Stimulated activated CD8-positive, alpha-beta memory T cell treated with anti-CD3 and anti-CD28 coated beads, Interleukin-7, amount 100 ng/mL, for 48 hours (primary cell): Measurements from ENCODE around the gene KRTAP13-4.

ENCODE experiments used
- DNase-seq, 2 donors: peaks; one replicate each; pipeline ENCODE4 v3.0.0-alpha.2; 2020; ENCODE audit warnings: low read depth in 1 of 2; ENCODE audit errors: extremely low read depth in 1 of 2

The KRTAP13-4 gene

GRCh38 chr21:30430170-30430655 lies at the start of gene KRTAP13-4:
Gene KRTAP13-4 (plus strand): TSS chr21:30430220. CDS start chr21:30430276, 56 bp downstream.
- no peak for DNase-seq

- no peak for DNase-seq
These were observed 47.8 kb upstream of the KRTAP13-4 start for GRCh38 chr21:30382201-30382600.

DNA sequence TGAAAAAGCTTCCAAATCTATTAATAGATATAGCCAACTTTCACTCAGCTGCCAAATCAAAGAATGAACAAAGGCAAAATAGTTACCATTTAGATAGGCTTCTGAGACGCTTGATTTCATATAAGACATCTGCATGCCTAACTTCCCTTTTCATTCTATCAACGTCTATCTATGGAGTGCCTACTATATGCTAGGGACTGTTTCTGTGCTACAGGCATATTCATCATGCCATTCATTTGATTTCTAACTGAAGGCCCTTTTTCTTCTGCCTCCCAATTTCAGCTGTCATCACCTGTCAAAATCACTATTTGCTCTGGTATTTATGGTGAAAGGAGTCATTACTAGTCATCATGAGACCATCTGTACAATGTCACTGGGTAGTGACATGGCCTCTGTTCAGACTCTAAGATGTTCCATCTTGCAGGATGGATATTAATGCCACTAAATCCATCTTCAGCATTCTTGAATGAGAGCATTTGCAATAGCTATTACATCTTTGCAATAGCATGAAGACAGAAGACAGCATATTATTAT lies 38.5 kb upstream of the KRTAP13-4 start:
- DNase-seq: no peak

DNA sequence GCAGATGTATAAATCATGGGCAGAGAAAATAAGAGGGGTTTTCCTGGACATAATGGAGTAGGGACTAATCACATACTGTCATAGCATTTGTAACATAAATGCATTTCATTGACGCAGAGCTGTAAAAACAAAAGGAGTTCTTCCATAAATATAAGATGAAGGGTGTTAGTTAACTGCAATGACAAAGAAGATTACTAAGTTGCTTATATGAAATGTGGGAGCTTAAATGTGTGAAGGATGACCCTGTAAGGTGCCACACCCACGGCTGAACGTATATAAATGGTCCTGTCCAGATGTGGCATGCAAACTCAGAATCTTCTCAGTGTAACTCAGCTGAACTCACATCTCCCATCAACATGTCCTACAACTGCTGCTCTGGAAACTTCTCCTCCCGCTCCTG lies 34.3 kb upstream of the KRTAP13-4 start, which contains the start of gene KRTAP13-1:
TSS of gene KRTAP13-1 (plus strand) at position 301 of the 400 bp plus-strand sequence. CDS start at position 357, 56 bp downstream.
- no peak for DNase-seq

GRCh38 chr21:30408782-30409494 lies 21.1 kb upstream of the KRTAP13-4 start:
- DNase-seq: no peak

DNA sequence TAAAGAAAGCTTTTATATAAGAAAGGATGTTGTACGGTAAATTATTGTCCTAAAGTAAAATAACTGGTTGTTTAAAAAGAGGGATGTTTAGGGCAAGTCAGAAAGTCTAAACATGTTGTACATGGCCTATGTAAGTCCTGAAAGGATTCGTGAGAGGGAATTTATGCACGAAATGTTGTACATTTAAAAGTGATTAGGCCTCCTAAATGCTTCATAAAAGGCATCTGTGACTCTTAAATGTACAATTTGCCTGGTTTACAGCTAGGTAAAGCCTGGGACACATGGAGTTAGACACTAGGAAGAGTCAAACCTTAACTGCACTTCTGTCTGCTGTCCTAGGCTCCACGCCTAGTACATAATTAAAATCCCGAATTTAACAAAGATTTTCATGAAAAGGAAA lies 14.0 kb upstream of the KRTAP13-4 start:
- DNase-seq: no peak

DNA sequence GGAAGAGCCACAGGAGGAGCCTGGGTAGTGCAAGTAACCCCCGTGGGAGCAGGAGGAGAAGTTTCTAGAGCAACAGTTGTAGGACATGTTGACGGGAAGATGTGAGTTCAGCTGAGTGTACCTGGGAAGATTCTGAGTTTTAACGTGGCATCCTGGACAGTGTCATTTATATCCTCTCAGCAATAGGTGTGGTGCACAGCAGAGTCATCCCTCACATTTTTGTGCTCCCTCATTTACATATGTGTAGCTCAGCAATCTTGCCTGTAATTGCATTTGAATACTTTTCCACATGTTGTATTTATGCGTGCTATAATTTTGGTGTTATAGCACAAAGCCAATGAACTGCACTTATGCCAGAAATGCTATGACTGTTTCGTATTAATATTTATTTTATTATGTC lies 4.2 kb upstream of the KRTAP13-4 start, which contains the start of gene KRTAP13-3:
TSS of gene KRTAP13-3 (minus strand) at position 101 of the 400 bp plus-strand sequence. CDS start at position 87, 14 bp downstream.
- DNase-seq: no peak

DNA sequence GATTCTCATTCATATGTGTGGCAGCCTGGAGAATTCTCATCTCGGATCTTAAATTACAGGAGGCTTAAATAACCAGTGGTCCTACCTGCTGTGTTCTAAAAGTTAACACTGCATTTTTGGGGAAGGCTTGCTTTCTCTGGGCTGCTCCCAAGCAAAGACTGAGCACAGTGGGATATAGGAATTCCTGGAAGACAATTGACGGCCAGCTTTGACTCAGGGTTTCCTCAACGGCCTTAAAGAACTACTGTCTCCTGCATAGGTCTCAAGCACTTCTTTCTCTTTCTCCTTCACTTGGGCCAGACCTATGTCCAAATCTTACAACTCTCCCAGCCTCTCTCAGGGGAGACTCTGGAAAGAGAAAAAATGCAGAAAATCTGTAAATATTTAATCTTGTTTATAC lies 3.3 kb upstream of the KRTAP13-4 start:
- DNase-seq: no peak

GRCh38 chr21:30434033-30434631 lies 4.1 kb downstream of the KRTAP13-4 start:
- DNase-seq: peak in 1 of 2 donors; percentile 4

GRCh38 chr21:30437010-30437565 lies 7.1 kb downstream of the KRTAP13-4 start:
- no peak for DNase-seq

DNA sequence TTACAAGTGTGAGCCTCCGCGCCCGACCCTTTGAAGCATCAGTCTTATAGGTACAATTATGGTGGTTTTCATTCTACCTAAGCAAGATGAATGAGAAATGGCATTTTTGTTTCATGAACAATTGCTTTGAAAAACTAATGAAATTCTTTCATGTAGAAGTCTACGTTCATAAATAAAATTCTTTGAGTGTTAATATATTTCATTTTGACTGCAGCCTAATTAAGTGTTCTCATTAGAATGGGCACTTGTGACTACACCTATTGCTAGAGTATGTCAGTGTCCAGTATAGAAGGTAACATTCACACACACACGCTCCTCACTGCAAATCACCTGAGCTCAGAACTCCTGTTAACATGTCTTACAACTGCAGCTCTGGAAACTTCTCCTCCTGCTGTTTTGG lies 10.0 kb downstream of the KRTAP13-4 start, which contains the start of gene KRTAP15-1:
TSS of gene KRTAP15-1 (plus strand) at position 301 of the 400 bp plus-strand sequence. CDS start at position 354, 53 bp downstream.
- DNase-seq: no peak

- DNase-seq: no peak
These were observed 13.2 kb downstream of the KRTAP13-4 start for GRCh38 chr21:30443226-30443625.

DNA sequence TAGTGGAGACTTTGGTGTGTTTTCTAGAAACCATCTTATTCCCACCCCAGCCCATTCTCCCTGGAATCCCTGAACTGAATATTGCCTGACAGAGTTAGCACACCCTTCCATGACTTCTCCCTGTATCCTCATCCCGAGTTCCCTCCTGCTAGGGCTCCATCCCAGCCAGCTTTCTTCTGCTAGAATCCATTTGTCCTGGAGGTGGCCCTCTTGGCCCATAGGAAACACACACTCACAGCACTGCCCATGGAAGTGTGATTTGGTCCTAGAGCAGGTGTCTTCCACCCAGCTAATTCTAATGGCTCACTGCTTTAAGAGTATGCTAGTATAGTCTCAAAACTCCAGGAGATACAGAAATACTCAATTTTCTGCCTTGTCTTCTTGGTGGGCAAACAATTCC lies 14.2 kb downstream of the KRTAP13-4 start:
- DNase-seq: no peak

- no peak for DNase-seq
These were observed 17.0 kb downstream of the KRTAP13-4 start for GRCh38 chr21:30447056-30447455.

GRCh38 chr21:30448514-30448913 lies 18.5 kb downstream of the KRTAP13-4 start:
- no peak for DNase-seq

DNA sequence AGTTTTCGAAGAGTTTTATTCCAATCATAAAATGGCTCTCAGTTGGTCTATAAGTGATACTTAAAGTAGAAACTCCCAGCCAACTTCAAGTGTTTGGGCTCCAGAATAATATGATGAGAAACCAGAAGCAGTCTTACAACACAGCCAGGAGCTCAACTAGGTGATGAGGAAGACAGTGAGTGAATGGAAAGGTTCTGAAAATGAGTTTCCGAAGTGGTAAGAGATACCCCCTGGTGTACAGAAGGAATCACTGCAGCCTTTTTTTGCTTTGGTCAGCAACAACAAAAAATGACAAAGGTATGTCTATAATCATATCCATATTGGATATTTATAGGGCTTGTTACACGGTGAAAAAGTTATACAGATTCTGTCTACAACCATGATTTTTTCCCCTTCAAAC lies 33.7 kb downstream of the KRTAP13-4 start:
- no peak for DNase-seq

DNA sequence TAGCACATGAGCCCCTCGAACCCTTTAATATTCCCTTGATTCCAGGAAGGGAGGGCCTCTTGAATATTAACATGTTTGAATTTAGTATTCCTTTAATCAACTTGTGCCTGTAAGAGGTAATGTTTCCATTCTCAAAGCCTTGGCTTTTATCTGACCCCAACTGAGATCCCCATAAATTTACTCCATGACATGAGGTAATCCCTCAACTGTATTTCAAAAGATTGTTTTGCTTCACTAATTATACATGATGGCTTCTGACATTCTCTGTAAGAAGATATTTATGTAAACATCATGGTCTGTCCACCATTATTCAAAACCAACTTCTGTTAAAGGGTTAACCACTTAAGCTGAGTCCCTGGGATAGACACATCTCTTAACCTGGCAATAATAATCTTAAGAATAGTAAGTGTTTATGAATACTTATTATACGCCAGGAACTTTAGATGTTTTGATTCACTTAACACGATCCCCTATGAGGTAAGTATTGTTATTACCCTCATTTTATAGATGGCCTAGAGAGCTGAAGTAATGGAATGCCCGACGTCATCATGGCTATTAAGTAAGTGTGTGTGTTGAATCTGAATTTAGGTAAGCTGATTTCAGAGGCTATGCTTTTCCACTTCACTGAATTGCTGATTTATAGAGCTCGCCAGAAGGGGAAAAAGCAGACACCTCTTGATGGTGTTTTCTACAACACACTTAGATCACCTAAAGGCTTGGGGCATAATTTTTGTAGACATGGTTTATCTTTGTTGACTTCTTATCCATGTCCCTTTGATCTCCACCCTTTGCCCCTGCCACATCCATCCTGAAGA lies 39.1 kb downstream of the KRTAP13-4 start:
- no peak for DNase-seq

DNA sequence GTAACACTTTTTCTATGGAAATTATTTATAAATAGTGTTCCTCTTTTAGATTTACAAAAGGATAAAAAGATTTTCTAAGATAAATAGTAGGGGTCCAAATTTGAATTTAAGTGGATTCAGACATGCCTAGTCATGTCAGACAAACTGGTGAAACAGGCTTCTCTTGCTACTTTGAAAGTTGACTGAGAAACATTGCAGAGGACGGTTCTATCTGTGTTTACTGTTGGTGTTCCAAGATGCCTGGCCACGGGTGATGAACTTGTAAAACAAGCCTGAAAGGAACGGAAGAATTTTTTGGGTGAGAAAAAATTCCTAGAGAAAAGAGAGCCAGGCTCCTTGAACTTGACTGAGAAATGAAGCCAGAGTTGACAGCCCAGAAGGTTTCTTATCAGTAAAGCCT lies 48.0 kb downstream of the KRTAP13-4 start:
- no peak for DNase-seq

GRCh38 chr21:30479259-30479658 lies 49.2 kb downstream of the KRTAP13-4 start:
- DNase-seq: no peak

GRCh38 chr21:30480145-30480544 lies 50.1 kb downstream of the KRTAP13-4 start, which contains the start of gene KRTAP19-1:
Gene KRTAP19-1 (minus strand): TSS chr21:30480367. CDS start chr21:30480317, 50 bp downstream.
- DNase-seq: no peak
